ENCODE measurements around the gene DNAJC13. TPM values are rescaled to one million over a fixed set of nuclear protein-coding genes. Genes with fewer than 3 reads are reported as not detected.
"Not testable (repeated sequence)": the region's sequence is repeated elsewhere in the genome, so short reads cannot be mapped to it uniquely, and the experiment has no call there.

The DNAJC13 gene
- total RNA-seq, 2 donors from 2014 or later: 25.0 to 46.2 TPM

GRCh38 chr3:132550579-132551305 is 133.4 kb downstream of the DNAJC13 start:
- no peaks in the 10 kb centered on the region for H3K27me3 ChIP-seq (replicated peaks; ENCODE audit: insufficient read depth)
- no peak for DNase-seq (ENCODE audit: low spot score)
- H3K36me3 ChIP-seq: no peaks in the 10 kb centered on the region
- no peaks in the 10 kb centered on the region for H3K9me3 ChIP-seq
- TF ChIP-seq POLR2AphosphoS5 (IDR thresholded peaks at IDR 0.05) (no peak), POLR2A (IDR thresholded peaks at IDR 0.05) (no peak), CTCF (IDR thresholded peaks at IDR 0.05) (no peak)
- intact Hi-C loops (cut with DNase I): no loop called here
- no peak overlapping the region for H3K4me3 ChIP-seq
- WGBS: 79% methylated on average over 3 of the region's 3 CpGs
- H3K4me1 ChIP-seq (replicated peaks): no peaks in the 10 kb centered on the region
- H3K27ac ChIP-seq: no peak overlapping the region

- Histone ChIP-seq H3K4me3 (no peak overlapping the region), H3K27ac (no peak overlapping the region), H3K4me1 (replicated peaks) (no peaks in the 10 kb centered on the region), H3K27me3 (replicated peaks; ENCODE audit: insufficient read depth) (no peaks in the 10 kb centered on the region), H3K36me3 (no peaks in the 10 kb centered on the region), H3K9me3 (no peaks in the 10 kb centered on the region)
- DNase-seq (ENCODE audit: low spot score): no peak
- 79% methylated on average over 6 of the region's 6 CpGs for WGBS
- intact Hi-C loops (cut with DNase I): no loop called here
- TF ChIP-seq POLR2AphosphoS5 (IDR thresholded peaks at IDR 0.05) (no peak), POLR2A (IDR thresholded peaks at IDR 0.05) (no peak), CTCF (IDR thresholded peaks at IDR 0.05) (no peak)
These were observed 136.5 kb downstream of the DNAJC13 start for GRCh38 chr3:132553826-132554225.

- no peaks in the 10 kb centered on the region for H3K27me3 ChIP-seq (replicated peaks; ENCODE audit: insufficient read depth)
- no peak overlapping the region for H3K4me3 ChIP-seq
- H3K9me3 ChIP-seq: no peaks in the 10 kb centered on the region
- H3K27ac ChIP-seq: no peak overlapping the region
- no peaks in the 10 kb centered on the region for H3K36me3 ChIP-seq
- WGBS: 29% methylated on average over 8 of the region's 8 CpGs
- H3K4me1 ChIP-seq (replicated peaks): no peaks in the 10 kb centered on the region
- intact Hi-C loops (cut with DNase I): no loop called here
- TF ChIP-seq CTCF (IDR thresholded peaks at IDR 0.05) (no peak), POLR2AphosphoS5 (IDR thresholded peaks at IDR 0.05) (no peak), POLR2A (IDR thresholded peaks at IDR 0.05) (no peak)
- DNase-seq (ENCODE audit: low spot score): no peak
These were observed 137.1 kb downstream of the DNAJC13 start for GRCh38 chr3:132554437-132554836.

GRCh38 chr3:132555306-132556035 is 138.2 kb downstream of the DNAJC13 start:
- no peaks in the 10 kb centered on the region for H3K9me3 ChIP-seq
- H3K27me3 ChIP-seq (replicated peaks; ENCODE audit: insufficient read depth): no peaks in the 10 kb centered on the region
- intact Hi-C loops (cut with DNase I): no loop called here
- H3K36me3 ChIP-seq: no peaks in the 10 kb centered on the region
- no peak for TF ChIP-seq POLR2AphosphoS5 (IDR thresholded peaks at IDR 0.05)
- no peak for TF ChIP-seq CTCF (IDR thresholded peaks at IDR 0.05)
- TF ChIP-seq POLR2A (IDR thresholded peaks at IDR 0.05): no peak
- H3K4me1 ChIP-seq (replicated peaks): no peaks in the 10 kb centered on the region
- WGBS: 75% methylated on average over 5 of the region's 5 CpGs
- no peak overlapping the region for H3K27ac ChIP-seq
- no peak overlapping the region for H3K4me3 ChIP-seq
- no peak for DNase-seq (ENCODE audit: low spot score)

- intact Hi-C loops (cut with DNase I); H3K9me3 ChIP-seq; DNase-seq (ENCODE audit: low spot score); H3K4me1 ChIP-seq (replicated peaks); H3K27ac ChIP-seq; H3K36me3 ChIP-seq; H3K27me3 ChIP-seq (replicated peaks; ENCODE audit: insufficient read depth); H3K4me3 ChIP-seq: not testable (repeated sequence)
- WGBS: 88% methylated on average over 3 of the region's 3 CpGs
These were observed 138.7 kb downstream of the DNAJC13 start for GRCh38 chr3:132556036-132556386.

All from prostate gland (tissue), 2 donors.